Measurements from ENCODE around the gene ABCA4. TPM values are rescaled to one million over a fixed set of nuclear protein-coding genes. Genes with fewer than 3 reads are reported as not detected.

Gene ABCA4
- total RNA-seq, 1 experiment from 2014 or later = not detected

- Histone ChIP-seq H3K9ac (ENCODE audit: low read length) (no peak overlapping the region), H3K9me3 (ENCODE audit: low read length) (no peaks in the 10 kb centered on the region), H4K20me1 (ENCODE audit: insufficient read depth, low read depth, low read length) (no peaks in the 10 kb centered on the region), H3K4me1 (ENCODE audit: low read length) (peaks cover 4% of the 10 kb centered on the region; the same call in 1 of the 2 replicates), H3K4me2 (ENCODE audit: low read depth, low read length, poor library complexity, severe bottlenecking) (no peak overlapping the region), H3K27me3 (ENCODE audit: low read length) (no peaks in the 10 kb centered on the region), H3K79me2 (ENCODE audit: low read length) (no peaks in the 10 kb centered on the region), H3K4me3 (ENCODE audit: low read length) (no peak overlapping the region), H3K36me3 (ENCODE audit: insufficient read depth, low read length) (no peaks in the 10 kb centered on the region), H3K9me2 (replicated peaks; ENCODE audit: insufficient read depth, low read length) (no peaks in the 10 kb centered on the region), H2AFZ (ENCODE audit: low read length) (no peak overlapping the region), H3K27ac (ENCODE audit: low read length) (no peak overlapping the region)
- no peak for DNase-seq
Measured at GRCh38 chr1:94119796-94120569, 965 bp downstream of the ABCA4 start.

- no peak overlapping the region for H3K4me3 ChIP-seq (ENCODE audit: low read length)
- H3K9me2 ChIP-seq (replicated peaks; ENCODE audit: insufficient read depth, low read length) = no peaks in the 10 kb centered on the region
- no peaks in the 10 kb centered on the region for H3K9me3 ChIP-seq (ENCODE audit: low read length)
- no peaks in the 10 kb centered on the region for H4K20me1 ChIP-seq (ENCODE audit: insufficient read depth, low read depth, low read length)
- no peak overlapping the region for H3K9ac ChIP-seq (ENCODE audit: low read length)
- no peak overlapping the region for H3K27ac ChIP-seq (ENCODE audit: low read length)
- H3K4me1 ChIP-seq (ENCODE audit: low read length) = no peaks in the 10 kb centered on the region
- no peaks in the 10 kb centered on the region for H3K36me3 ChIP-seq (ENCODE audit: insufficient read depth, low read length)
- no peak overlapping the region for H3K4me2 ChIP-seq (ENCODE audit: low read depth, low read length, poor library complexity, severe bottlenecking)
- no peaks in the 10 kb centered on the region for H3K27me3 ChIP-seq (ENCODE audit: low read length)
- DNase-seq = no peak
- no peaks in the 10 kb centered on the region for H3K79me2 ChIP-seq (ENCODE audit: low read length)
- no peak overlapping the region for H2AFZ ChIP-seq (ENCODE audit: low read length)
Measured at GRCh38 chr1:94119306-94119705, 1.6 kb downstream of the ABCA4 start.

- H3K9me3 ChIP-seq (ENCODE audit: low read length) = no peaks in the 10 kb centered on the region
- no peaks in the 10 kb centered on the region for H3K27me3 ChIP-seq (ENCODE audit: low read length)
- H3K27ac ChIP-seq (ENCODE audit: low read length) = no peak overlapping the region
- H3K4me2 ChIP-seq (ENCODE audit: low read depth, low read length, poor library complexity, severe bottlenecking) = no peak overlapping the region
- H3K9me2 ChIP-seq (replicated peaks; ENCODE audit: insufficient read depth, low read length) = no peaks in the 10 kb centered on the region
- DNase-seq = no peak
- H3K9ac ChIP-seq (ENCODE audit: low read length) = no peak overlapping the region
- H3K4me3 ChIP-seq (ENCODE audit: low read length) = no peak overlapping the region
- H3K79me2 ChIP-seq (ENCODE audit: low read length) = no peaks in the 10 kb centered on the region
- no peaks in the 10 kb centered on the region for H4K20me1 ChIP-seq (ENCODE audit: insufficient read depth, low read depth, low read length)
- H3K4me1 ChIP-seq (ENCODE audit: low read length) = peaks cover under 1% of the 10 kb centered on the region; the same call in 1 of the 2 replicates
- no peaks in the 10 kb centered on the region for H3K36me3 ChIP-seq (ENCODE audit: insufficient read depth, low read length)
- no peak overlapping the region for H2AFZ ChIP-seq (ENCODE audit: low read length)
Measured at GRCh38 chr1:94118471-94118870, 2.5 kb downstream of the ABCA4 start.

- no peaks in the 10 kb centered on the region for H3K9me3 ChIP-seq (ENCODE audit: low read length)
- no peak overlapping the region for H3K9ac ChIP-seq (ENCODE audit: low read length)
- no peaks in the 10 kb centered on the region for H3K27me3 ChIP-seq (ENCODE audit: low read length)
- H3K4me2 ChIP-seq (ENCODE audit: low read depth, low read length, poor library complexity, severe bottlenecking) = no peak overlapping the region
- no peaks in the 10 kb centered on the region for H3K9me2 ChIP-seq (replicated peaks; ENCODE audit: insufficient read depth, low read length)
- no peaks in the 10 kb centered on the region for H3K79me2 ChIP-seq (ENCODE audit: low read length)
- peaks cover 5% of the 10 kb centered on the region; the same call in 1 of the 2 replicates for H3K4me1 ChIP-seq (ENCODE audit: low read length)
- DNase-seq = no peak
- no peaks in the 10 kb centered on the region for H3K36me3 ChIP-seq (ENCODE audit: insufficient read depth, low read length)
- no peak overlapping the region for H3K4me3 ChIP-seq (ENCODE audit: low read length)
- H2AFZ ChIP-seq (ENCODE audit: low read length) = no peak overlapping the region
- no peak overlapping the region for H3K27ac ChIP-seq (ENCODE audit: low read length)
- no peaks in the 10 kb centered on the region for H4K20me1 ChIP-seq (ENCODE audit: insufficient read depth, low read depth, low read length)
Measured at GRCh38 chr1:94118013-94118412, 2.9 kb downstream of the ABCA4 start.

GRCh38 chr1:94117259-94117851 is 3.6 kb downstream of the ABCA4 start:
- no peak overlapping the region for H2AFZ ChIP-seq (ENCODE audit: low read length)
- H3K9me3 ChIP-seq (ENCODE audit: low read length) = no peaks in the 10 kb centered on the region
- H3K4me3 ChIP-seq (ENCODE audit: low read length) = no peak overlapping the region
- H3K4me2 ChIP-seq (ENCODE audit: low read depth, low read length, poor library complexity, severe bottlenecking) = no peak overlapping the region
- no peaks in the 10 kb centered on the region for H4K20me1 ChIP-seq (ENCODE audit: insufficient read depth, low read depth, low read length)
- peaks cover 10% of the 10 kb centered on the region for H3K4me1 ChIP-seq (ENCODE audit: low read length)
- no peaks in the 10 kb centered on the region for H3K27me3 ChIP-seq (ENCODE audit: low read length)
- H3K79me2 ChIP-seq (ENCODE audit: low read length) = no peaks in the 10 kb centered on the region
- no peaks in the 10 kb centered on the region for H3K36me3 ChIP-seq (ENCODE audit: insufficient read depth, low read length)
- no peak overlapping the region for H3K9ac ChIP-seq (ENCODE audit: low read length)
- DNase-seq = no peak
- H3K9me2 ChIP-seq (replicated peaks; ENCODE audit: insufficient read depth, low read length) = no peaks in the 10 kb centered on the region
- no peak overlapping the region for H3K27ac ChIP-seq (ENCODE audit: low read length)

GRCh38 chr1:94115900-94116436 is 5.0 kb downstream of the ABCA4 start:
- H3K4me1 ChIP-seq (ENCODE audit: low read length) = peaks cover 21% of the 10 kb centered on the region

GRCh38 chr1:94115254-94115899 is 5.6 kb downstream of the ABCA4 start:
- no peak overlapping the region for H3K9ac ChIP-seq (ENCODE audit: low read length)
- no peaks in the 10 kb centered on the region for H3K79me2 ChIP-seq (ENCODE audit: low read length)
- H3K4me3 ChIP-seq (ENCODE audit: low read length) = no peak overlapping the region

More at GRCh38 chr1:94115900-94116436, 5.0 kb downstream of the ABCA4 start:
- H3K27ac ChIP-seq (ENCODE audit: low read length) = no peak overlapping the region
- no peak overlapping the region for H3K9ac ChIP-seq (ENCODE audit: low read length)
- no peaks in the 10 kb centered on the region for H4K20me1 ChIP-seq (ENCODE audit: insufficient read depth, low read depth, low read length)
- no peak overlapping the region for H3K4me2 ChIP-seq (ENCODE audit: low read depth, low read length, poor library complexity, severe bottlenecking)
- no peaks in the 10 kb centered on the region for H3K79me2 ChIP-seq (ENCODE audit: low read length)
- H3K4me3 ChIP-seq (ENCODE audit: low read length) = no peak overlapping the region
- H2AFZ ChIP-seq (ENCODE audit: low read length) = no peak overlapping the region
- no peaks in the 10 kb centered on the region for H3K9me2 ChIP-seq (replicated peaks; ENCODE audit: insufficient read depth, low read length)
- no peaks in the 10 kb centered on the region for H3K9me3 ChIP-seq (ENCODE audit: low read length)
- DNase-seq = no peak
- no peaks in the 10 kb centered on the region for H3K27me3 ChIP-seq (ENCODE audit: low read length)
- no peaks in the 10 kb centered on the region for H3K36me3 ChIP-seq (ENCODE audit: insufficient read depth, low read length)

GRCh38 chr1:94113589-94114226 is 7.2 kb downstream of the ABCA4 start:
- no peak overlapping the region for H3K27ac ChIP-seq (ENCODE audit: low read length)
- no peaks in the 10 kb centered on the region for H3K36me3 ChIP-seq (ENCODE audit: insufficient read depth, low read length)
- H3K4me2 ChIP-seq (ENCODE audit: low read depth, low read length, poor library complexity, severe bottlenecking) = no peak overlapping the region
- H3K9ac ChIP-seq (ENCODE audit: low read length) = no peak overlapping the region
- H3K9me2 ChIP-seq (replicated peaks; ENCODE audit: insufficient read depth, low read length) = no peaks in the 10 kb centered on the region
- no peaks in the 10 kb centered on the region for H3K27me3 ChIP-seq (ENCODE audit: low read length)
- H3K9me3 ChIP-seq (ENCODE audit: low read length) = no peaks in the 10 kb centered on the region
- H3K4me1 ChIP-seq (ENCODE audit: low read length) = peaks cover 21% of the 10 kb centered on the region
- H4K20me1 ChIP-seq (ENCODE audit: insufficient read depth, low read depth, low read length) = no peaks in the 10 kb centered on the region
- no peak overlapping the region for H2AFZ ChIP-seq (ENCODE audit: low read length)
- H3K79me2 ChIP-seq (ENCODE audit: low read length) = no peaks in the 10 kb centered on the region
- H3K4me3 ChIP-seq (ENCODE audit: low read length) = no peak overlapping the region
- no peak for DNase-seq

More at GRCh38 chr1:94115254-94115899, 5.6 kb downstream of the ABCA4 start:
- H3K9me2 ChIP-seq (replicated peaks; ENCODE audit: insufficient read depth, low read length) = no peaks in the 10 kb centered on the region
- no peak overlapping the region for H3K4me2 ChIP-seq (ENCODE audit: low read depth, low read length, poor library complexity, severe bottlenecking)
- H4K20me1 ChIP-seq (ENCODE audit: insufficient read depth, low read depth, low read length) = no peaks in the 10 kb centered on the region
- peaks cover 21% of the 10 kb centered on the region for H3K4me1 ChIP-seq (ENCODE audit: low read length)
- no peaks in the 10 kb centered on the region for H3K36me3 ChIP-seq (ENCODE audit: insufficient read depth, low read length)
- no peak overlapping the region for H2AFZ ChIP-seq (ENCODE audit: low read length)
- DNase-seq = no peak
- no peaks in the 10 kb centered on the region for H3K9me3 ChIP-seq (ENCODE audit: low read length)
- H3K27me3 ChIP-seq (ENCODE audit: low read length) = no peaks in the 10 kb centered on the region
- H3K27ac ChIP-seq (ENCODE audit: low read length) = no peak overlapping the region

Measured in Karpas-422 (cell line).